ENCODE data around the gene KPNA4.
"Not testable (repeated sequence)": the region's sequence is repeated elsewhere in the genome, so short reads cannot be mapped to it uniquely, and the experiment has no call there.

Gene KPNA4

DNA sequence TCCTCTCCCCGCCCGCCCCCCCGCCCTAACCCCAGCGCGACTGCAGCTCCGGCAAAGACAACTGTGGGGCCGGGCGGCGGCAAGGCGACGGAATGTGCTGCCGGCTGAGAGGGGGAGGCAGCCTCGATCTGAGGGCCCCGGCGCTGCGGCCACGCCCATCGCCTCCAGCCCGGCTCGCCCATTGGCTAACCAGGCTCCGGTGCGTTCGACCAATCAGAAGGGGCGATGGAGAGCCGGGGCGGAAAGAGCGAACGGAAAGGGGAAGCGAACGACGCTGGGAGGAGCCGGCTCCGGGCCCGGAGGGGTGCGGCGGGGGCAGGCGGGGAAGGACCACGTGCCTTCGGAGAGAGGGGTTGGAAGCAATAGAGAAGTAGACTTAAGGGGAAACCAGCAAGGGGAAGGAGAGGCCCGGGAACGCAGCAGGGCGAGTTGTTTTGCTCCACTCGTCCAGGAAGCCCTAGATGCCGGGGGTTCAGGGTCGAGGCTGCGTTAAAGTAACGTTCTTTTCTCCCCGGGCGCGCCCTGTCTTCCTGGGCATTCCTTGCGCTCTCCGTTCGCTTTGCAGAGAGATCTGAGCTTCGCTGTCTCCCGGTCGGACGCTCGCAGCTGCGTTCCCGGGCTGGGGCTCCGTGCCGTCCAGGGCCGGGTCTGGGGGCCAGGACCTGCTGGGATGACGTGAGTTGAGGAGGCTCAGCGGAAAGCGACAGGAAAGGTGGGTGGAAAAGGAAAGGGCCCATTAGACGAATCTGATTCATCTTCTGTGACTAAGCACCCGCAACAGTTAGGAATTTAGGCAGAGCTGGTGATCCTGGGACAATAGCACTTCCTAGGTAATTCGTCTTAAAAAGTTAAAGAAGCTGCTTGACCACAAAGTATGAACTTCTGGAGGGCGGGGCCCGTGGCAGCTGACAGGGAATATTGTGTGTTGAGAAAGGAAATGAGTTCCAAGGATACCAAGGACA is at the start of gene KPNA4:
Gene KPNA4, minus strand, starts transcription at position 130 of the 962 bp plus-strand sequence. CDS start 289 bp downstream, outside the sequence.
- DNase-seq: peak; percentile 95

- DNase-seq: no peak
Observed at GRCh38 chr3:160613661-160614060, 48.3 kb upstream of the KPNA4 start.

DNA sequence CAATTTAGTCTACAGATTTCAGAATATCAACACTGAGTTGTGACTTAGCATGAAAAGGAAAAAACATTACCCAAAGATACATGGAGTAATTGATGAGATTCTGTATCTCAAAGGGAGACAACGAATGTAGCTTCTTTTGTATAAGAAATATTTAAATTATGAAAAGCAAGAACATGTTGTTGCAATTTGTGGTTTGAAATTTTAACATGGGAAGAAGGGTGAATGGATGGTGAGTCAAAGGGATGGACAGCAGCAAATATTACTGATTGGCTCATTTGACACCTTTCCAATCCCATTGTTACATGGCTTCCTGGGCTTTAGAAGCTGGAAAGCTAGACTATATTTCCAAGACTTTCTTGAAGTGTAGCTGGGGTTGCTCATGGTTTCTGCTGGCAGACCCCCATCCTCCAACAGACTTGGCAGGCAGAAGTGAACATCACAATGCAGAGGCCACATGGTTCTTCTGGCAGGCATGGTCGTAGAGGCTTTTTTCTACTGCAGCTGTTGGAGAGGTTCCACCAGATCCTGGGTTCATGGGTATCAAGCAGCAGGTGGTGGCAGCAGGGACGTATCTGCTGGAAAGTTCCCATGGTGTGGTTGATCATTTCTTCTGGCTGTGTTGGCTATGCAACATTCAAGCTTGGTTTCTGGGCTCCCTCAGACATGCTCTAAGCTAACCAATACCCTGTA is 47.2 kb upstream of the KPNA4 start:
- no peak for DNase-seq

DNA sequence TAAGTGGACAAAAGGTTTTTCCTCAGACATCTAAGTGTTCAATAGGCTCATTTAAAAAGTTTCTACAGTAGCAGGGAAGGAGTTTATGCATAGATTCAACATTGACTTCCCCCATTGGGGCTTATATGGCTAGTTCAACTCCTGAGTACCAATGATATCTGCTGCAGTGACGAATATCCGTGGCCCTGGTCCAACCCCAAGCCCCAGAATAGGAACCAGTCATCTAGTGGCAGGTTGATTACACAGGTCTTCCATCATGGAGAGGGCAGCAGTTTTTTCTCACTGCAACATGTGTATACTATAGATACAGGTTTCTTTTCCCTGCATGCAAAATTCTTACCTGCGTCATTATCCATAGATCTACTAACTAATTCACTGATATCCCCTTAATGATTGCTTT is 45.8 kb upstream of the KPNA4 start:
- no peak for DNase-seq

- no peak for DNase-seq
Observed at GRCh38 chr3:160608870-160609269, 43.5 kb upstream of the KPNA4 start.

- no peak for DNase-seq
Observed at GRCh38 chr3:160607826-160608225, 42.5 kb upstream of the KPNA4 start.

DNA sequence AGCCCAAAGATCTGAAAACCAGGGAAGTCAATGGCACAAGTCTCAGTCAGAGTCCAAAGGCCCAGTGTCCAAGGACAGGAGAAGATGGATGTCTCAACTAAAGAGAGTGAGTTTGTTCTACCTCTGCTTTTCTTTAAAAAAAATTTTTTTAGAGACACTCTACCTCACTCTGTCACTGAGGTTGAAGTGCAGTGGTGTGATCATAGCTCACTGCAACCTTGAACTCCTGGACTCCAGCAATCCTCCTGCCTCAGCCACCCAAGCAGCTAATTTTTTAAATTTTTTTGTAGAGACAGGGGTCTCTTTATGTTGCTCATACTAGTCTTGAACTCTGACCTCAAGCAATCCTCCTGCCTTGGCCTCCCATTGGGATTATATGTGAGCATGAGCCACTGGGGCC is 39.9 kb upstream of the KPNA4 start:
- no peak for DNase-seq

- DNase-seq: not testable (repeated sequence)
Observed at GRCh38 chr3:160603845-160604244, 38.5 kb upstream of the KPNA4 start.

- no peak for DNase-seq
Observed at GRCh38 chr3:160602259-160602658, 36.9 kb upstream of the KPNA4 start.

DNA sequence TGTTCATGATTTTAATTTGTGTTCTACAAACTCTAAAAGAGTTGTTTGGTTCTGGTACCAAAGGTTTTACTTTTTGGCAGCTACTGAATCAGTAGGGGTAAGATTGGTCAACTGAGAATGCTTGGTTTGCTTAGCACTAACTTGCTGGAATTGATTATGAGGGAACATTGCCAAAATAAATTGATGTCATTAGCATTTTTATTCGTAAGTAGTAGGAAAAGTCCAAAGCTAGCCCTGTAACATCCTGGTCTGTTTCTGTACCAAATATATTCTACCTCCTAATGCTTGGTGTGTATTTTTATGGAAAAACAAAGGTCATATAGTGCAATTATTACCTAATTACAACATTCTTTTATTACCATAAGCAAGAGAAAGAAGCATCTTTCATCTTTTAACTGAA is 35.9 kb upstream of the KPNA4 start:
- no peak for DNase-seq

- no peak for DNase-seq
Observed at GRCh38 chr3:160598865-160599264, 33.5 kb upstream of the KPNA4 start.

DNA sequence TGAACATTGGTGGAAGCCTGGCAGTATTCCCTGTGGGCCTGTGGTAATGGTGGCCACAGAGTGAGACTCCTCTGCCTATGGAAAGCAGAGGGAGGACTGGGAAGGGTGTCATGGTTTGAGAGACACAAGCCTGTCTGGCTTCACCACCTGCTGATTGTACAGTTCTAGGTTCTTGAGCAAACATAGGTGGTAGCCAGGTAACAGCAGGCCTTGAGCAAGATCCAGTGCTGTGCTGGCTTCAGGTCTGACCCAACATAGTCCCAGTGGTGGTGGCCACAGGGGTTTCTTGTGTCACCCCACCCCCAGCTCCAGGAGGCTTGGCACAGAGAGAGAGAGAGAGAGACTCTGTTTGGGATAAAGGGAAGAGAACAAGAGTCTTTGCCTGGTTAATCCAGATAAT is 22.7 kb upstream of the KPNA4 start:
- DNase-seq: no peak

DNA sequence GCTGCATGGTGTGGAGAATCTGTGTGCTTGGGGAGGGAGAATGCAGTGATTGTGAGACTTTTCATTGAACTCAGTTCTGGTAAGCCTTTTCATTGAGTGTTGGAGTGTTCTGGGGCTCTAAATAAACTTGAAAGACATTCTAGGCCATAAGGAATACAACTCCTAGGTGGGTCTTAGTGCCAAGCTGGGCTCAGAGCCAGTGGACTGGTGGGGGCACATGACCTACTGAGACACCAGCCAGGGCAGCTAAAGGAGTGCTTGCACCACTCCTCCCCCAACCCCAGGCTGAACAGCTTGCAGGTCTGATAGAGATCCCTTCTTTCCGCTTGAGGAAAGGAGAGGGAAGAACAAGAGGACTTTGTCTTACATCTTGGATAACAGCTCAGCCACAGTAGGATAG is 21.7 kb upstream of the KPNA4 start:
- no peak for DNase-seq

- DNase-seq: no peak
Observed at GRCh38 chr3:160586679-160587078, 21.3 kb upstream of the KPNA4 start.

GRCh38 chr3:160583451-160583850 is 18.1 kb upstream of the KPNA4 start:
- DNase-seq: no peak

DNA sequence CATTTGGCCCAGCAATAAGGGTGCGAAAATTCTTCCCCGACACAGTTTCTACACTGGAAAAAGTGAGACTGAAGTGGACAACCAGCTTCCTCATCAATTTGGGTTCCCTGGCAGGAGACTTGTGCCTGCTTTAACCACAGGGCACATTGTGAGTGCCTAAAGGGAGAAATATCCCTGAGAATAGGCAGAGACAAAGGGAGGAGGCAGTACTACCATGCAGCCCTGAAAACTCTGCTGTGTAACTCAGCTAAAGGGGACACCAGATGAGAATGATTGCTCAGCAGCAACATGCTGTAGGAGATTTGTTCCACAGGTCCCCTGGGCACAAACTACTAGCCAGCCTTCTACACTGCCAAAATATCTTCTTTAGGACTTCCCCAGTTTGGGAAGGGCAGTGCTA is 15.6 kb upstream of the KPNA4 start:
- no peak for DNase-seq

- DNase-seq: no peak
Observed at GRCh38 chr3:160577556-160578195, 12.3 kb upstream of the KPNA4 start.

- DNase-seq: no peak
Observed at GRCh38 chr3:160577093-160577492, 11.7 kb upstream of the KPNA4 start.

- no peak for DNase-seq
Observed at GRCh38 chr3:160576621-160577020, 11.2 kb upstream of the KPNA4 start.

DNA sequence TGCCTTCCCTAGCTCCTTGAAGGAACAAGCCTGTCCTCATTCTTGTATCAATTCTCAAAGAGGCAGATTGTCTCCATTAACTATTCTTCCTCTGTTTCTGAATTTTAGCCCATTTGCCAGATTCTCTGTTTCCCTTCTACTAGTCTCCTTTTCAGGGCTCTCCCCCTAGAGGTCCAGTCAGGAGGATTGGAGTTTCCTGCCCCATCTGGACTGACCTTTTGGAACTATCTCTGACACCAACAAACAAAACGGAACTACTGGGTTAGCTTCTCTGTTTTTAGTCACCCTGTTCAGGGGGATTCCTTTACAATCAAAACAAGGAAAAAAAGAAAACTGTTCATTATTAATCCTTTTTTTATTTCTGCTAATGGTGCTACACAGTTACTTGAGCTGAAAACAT is 10.2 kb upstream of the KPNA4 start:
- no peak for DNase-seq

GRCh38 chr3:160574636-160575035 is 9.3 kb upstream of the KPNA4 start:
- DNase-seq: no peak

DNA sequence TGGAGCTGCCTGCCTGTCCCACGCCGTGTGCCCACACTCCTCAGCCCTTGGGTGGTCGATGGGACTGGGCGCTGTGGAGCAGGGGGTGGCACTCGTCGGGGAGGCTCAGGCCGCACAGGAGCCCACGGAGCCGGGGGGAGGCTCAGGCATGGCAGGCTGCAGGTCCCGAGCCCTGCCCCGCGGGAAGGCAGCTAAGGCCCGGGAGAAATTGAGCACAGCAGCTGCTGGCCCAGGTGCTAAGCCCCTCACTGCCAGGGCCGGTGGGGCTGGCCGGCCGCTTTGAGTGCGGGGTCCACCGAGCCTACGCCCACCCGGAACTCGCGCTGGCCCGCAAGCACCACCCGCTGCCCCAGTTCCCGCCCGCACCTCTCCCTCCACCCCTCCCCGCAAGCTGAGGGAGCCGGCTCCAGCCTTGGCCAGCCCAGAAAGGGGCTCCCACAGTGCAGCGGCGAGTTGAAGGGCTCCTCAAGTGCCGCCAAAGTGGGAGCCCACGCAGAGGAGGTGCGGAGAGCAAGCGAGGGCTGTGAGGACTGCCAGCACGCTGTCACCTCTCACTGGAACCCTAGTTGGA is 8.7 kb upstream of the KPNA4 start:
- DNase-seq: not testable (repeated sequence)
